Stimulated activated CD8-positive, alpha-beta memory T cell treated with anti-CD3 and anti-CD28 coated beads, Interleukin-12 subunit alpha, Interleukin-12 subunit beta, amount 100 ng/mL, for 24 hours (primary cell): ENCODE data around the gene RANBP1.
A peak's percentile ranks its signal among the peaks of the same experiment; 100 is the strongest.
"Not testable (repeated sequence)": the region's sequence is repeated elsewhere in the genome, so short reads cannot be mapped to it uniquely, and the experiment has no call there.

Experiments
- DNase-seq: peaks from one replicate; pipeline ENCODE4 v3.0.0-alpha.2; 2020; ENCODE audit errors: extremely low read depth

RANBP1 gene

GRCh38 chr22:20115691-20116375 is at the start of gene RANBP1:
Gene RANBP1, plus strand, starts transcription at chr22:20116104. Its CDS starts 81 bp downstream, at chr22:20116185.
- no peak for DNase-seq

- no peak for DNase-seq
Measured at GRCh38 chr22:20066617-20067383, 49.1 kb upstream of the RANBP1 start.

DNA sequence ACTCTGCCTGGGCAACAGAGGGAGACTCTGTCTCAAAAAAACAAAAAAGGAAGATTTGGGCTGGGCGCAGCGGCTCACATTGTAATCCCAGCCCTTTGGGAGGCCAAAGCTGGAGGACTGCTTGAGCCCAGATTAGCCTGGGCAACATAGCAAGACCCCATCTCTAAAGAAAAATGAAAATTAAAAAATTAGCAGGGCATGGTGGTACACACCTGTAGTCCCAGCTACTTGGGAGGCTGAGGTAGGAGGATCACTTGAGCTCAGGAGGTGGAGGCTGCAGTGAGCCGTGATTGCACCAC is 48.6 kb upstream of the RANBP1 start:
- not testable (repeated sequence) for DNase-seq

GRCh38 chr22:20068640-20069039 is 47.3 kb upstream of the RANBP1 start:
- no peak for DNase-seq

DNA sequence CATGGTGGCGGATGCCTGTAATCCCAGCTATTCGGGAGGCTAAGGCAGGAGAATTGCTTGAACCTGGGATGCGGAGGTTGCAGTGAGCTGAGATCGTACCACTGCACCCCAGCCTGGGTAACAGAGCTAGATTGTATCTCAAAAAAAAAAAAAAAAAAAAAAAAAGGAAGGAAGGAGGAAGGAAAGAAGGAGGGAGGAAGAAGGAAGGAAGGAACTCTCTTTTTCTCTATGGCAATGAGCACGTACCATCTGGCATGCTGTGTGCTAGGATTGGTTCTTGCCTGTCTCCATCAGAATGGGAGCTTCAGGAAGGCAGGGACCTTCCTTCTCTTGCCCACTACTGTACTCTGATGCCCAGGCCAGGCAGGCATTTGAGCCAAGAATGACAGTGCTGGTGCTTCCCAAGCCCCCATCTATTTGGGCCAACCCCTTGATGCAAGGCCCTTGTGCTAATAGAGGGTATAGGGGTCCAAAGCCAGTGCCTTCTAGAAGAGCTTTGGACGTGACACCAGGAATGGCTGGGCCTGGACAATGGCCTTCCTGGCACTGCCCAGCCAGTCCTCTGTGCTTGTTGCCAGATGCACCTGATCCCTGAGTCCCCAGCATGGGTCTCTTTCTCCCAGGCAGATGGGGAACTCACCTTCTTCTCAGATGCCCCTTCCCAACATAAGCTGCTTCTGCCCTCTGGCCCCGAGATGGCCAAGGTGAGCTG is 46.4 kb upstream of the RANBP1 start:
- no peak for DNase-seq

GRCh38 chr22:20071524-20071972 is 44.4 kb upstream of the RANBP1 start:
- no peak for DNase-seq

DNA sequence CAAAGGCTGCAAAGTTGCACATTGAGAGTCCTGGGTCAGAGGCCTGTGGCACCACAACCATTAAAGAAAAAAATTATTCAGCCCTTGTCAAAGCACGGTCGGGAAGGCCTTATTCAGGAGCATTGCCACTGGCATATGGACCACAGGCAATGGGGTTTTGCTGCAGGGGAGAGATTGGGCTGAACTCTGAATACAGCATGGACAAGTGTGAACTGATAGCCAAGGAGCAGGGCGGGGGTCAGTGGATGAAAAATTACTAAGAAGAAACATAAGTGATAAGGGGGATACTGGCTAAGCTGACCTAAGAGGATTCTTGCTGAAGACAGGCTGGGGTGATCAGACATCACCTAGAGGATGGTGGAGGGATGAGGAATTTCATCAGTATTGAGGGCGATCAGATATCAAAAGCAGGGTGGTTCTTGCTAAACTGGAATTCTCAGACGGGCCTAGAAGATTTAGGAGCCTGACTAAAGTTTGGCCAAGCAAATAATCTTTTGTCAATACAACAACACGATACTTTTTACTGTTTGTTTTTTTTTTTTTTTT is 39.2 kb upstream of the RANBP1 start:
- DNase-seq = no peak

- DNase-seq = peak; percentile 24
Measured at GRCh38 chr22:20079745-20080444, 36.0 kb upstream of the RANBP1 start, which contains the start of gene DGCR8. Gene DGCR8, plus strand, starts transcription at chr22:20080241. Its CDS starts 5,723 bp downstream, at chr22:20085964.

DNA sequence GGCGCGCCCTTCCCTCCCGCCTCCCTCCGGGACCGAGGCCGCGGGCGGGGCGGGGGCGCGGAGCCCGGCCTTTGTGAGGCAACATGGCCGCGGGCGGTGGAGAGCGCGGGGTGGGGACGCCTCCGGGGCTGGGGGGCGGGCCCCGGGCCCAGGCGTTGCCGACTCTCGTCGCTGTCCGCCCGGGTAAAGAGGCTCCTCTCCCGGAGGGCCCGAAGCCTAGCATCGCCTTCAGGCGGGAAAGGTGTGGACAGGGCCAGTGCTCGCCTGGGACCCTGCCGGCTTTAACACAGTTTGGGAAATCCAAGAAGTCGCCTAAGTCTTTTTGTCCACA is 35.5 kb upstream of the RANBP1 start:
- DNase-seq = peak; percentile 47

GRCh38 chr22:20080776-20081654 is 34.9 kb upstream of the RANBP1 start:
- DNase-seq = no peak

GRCh38 chr22:20083157-20083890 is 32.6 kb upstream of the RANBP1 start:
- DNase-seq = no peak

- DNase-seq = no peak
Measured at GRCh38 chr22:20083891-20084546, 31.9 kb upstream of the RANBP1 start.

GRCh38 chr22:20084547-20085413 is 31.1 kb upstream of the RANBP1 start:
- DNase-seq = no peak

- DNase-seq = no peak
Measured at GRCh38 chr22:20085651-20086050, 30.3 kb upstream of the RANBP1 start.

DNA sequence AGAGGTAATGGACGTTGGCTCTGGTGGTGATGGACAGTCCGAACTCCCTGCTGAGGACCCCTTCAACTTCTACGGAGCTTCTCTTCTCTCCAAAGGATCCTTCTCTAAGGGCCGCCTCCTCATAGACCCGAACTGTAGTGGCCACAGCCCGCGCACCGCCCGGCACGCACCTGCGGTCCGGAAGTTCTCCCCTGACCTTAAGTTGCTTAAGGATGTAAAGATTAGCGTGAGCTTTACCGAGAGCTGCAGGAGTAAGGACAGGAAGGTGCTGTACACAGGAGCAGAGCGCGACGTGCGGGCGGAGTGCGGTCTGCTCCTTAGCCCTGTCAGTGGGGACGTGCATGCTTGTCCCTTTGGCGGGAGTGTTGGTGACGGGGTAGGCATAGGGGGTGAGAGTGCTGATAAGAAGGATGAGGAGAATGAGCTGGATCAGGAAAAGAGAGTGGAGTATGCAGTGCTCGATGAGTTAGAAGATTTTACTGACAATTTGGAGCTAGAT is 29.8 kb upstream of the RANBP1 start:
- DNase-seq = no peak

DNA sequence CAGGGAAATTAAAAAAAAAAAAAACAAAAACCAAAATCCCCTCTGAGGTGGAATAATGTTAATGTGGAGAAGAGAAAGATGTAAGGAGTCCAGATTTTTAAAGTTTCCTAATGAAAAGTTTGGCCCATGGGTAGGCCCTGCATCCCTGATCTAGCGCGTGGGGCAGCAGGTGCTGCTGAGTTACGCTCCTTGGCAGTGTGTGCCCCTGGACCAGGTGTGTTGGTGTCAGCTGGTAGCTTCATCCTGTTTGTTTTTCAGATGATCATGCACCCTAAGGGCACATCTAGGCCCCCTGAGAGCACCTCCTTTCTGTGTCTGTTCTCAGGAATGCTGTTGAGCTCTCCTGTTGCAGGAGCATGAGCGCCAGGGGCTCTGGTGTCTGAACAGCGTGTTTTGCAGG is 29.1 kb upstream of the RANBP1 start:
- no peak for DNase-seq

DNA sequence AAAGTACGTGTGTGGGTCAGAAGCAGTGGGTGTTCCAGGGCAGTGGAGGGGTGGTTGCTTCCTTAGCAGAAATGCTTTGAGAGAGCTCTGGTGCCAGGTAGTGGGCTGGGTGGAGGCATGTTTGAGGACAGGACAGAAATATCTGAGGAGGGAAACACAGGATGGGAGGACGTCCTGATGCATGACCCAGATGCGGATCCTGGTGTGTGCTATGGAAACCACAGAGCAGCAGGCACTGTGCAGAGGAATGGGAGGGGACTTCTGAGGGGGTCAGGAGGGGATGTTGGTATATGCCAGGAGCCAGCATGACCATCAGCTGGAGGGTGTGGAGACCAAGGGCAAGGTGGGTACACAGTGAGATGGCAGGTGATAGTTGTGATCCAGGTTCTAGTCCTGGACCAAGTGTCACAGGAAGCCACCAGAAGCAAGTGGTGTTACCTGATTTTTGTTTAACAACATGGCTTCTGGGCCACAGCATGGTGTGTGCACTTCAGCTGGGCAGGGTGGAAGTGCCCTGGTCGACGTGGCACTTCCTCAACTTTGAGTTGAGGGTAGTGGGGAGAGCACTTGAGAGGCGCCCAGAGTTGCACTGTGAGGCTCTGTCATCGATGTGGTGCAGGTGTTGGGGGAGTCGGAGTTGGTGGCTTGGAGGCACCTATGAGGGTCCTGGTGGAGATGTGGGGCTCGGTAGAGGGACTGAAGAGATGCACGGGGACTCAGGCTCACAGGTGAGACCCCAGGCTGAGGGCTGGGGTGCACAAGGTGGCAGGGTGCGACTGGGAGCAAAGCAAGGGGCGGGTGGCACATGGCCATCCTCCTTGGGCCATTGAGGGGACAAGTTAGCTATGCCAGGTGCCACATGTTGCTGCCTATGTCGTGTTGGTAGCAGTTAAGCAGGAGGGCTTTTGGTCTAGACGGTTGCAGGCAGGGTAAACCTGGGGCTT is 28.3 kb upstream of the RANBP1 start:
- DNase-seq = no peak
